RKO (cell line): ENCODE measurements around the gene HARS1.
A peak's percentile ranks its signal among the peaks of the same experiment; 100 is the strongest.
"Not testable (repeated sequence)": the region's sequence is repeated elsewhere in the genome, so short reads cannot be mapped to it uniquely, and the experiment has no call there.

Experiments
- DNase-seq: peaks from one replicate; pipeline ENCODE4 v3.0.0-alpha.2; 2016; ENCODE audit warnings: low spot score

Gene HARS1

GRCh38 chr5:140690941-140691924, at the start of gene HARS1, which contains the start of gene HARS2:
Gene HARS1, minus strand, starts transcription at chr5:140691370. Its CDS starts 66 bp downstream, at chr5:140691304.
Gene HARS2, plus strand, starts transcription at chr5:140691455. Its CDS starts 194 bp downstream, at chr5:140691649.
- peak; percentile 97 for DNase-seq

GRCh38 chr5:140737486-140737885, 46.3 kb upstream of the HARS1 start:
- no peak for DNase-seq

- DNase-seq, result peak; percentile 59
Measured at GRCh38 chr5:140734354-140734753, 43.2 kb upstream of the HARS1 start.

GRCh38 chr5:140733098-140733497, 41.9 kb upstream of the HARS1 start:
- no peak for DNase-seq

GRCh38 chr5:140725799-140726471, 34.8 kb upstream of the HARS1 start:
- peak; percentile 98 for DNase-seq

- not testable (repeated sequence) for DNase-seq
Measured at GRCh38 chr5:140721395-140721794, 30.2 kb upstream of the HARS1 start.

- DNase-seq, result peak; percentile 73
Measured at GRCh38 chr5:140720738-140721137, 29.6 kb upstream of the HARS1 start.

- no peak for DNase-seq
Measured at GRCh38 chr5:140718266-140718592, 27.1 kb upstream of the HARS1 start.

- not testable (repeated sequence) for DNase-seq
Measured at GRCh38 chr5:140716238-140716637, 25.1 kb upstream of the HARS1 start.

- DNase-seq, result no peak
Measured at GRCh38 chr5:140713562-140714094, 22.5 kb upstream of the HARS1 start.

GRCh38 chr5:140711794-140712193, 20.6 kb upstream of the HARS1 start:
- no peak for DNase-seq

GRCh38 chr5:140710899-140711552, 19.9 kb upstream of the HARS1 start:
- peak; percentile 99 for DNase-seq

- not testable (repeated sequence) for DNase-seq
Measured at GRCh38 chr5:140708787-140709186, 17.6 kb upstream of the HARS1 start.

GRCh38 chr5:140707812-140708211, 16.6 kb upstream of the HARS1 start:
- DNase-seq, result no peak

- peak; percentile 99 for DNase-seq
Measured at GRCh38 chr5:140700177-140701144, 9.3 kb upstream of the HARS1 start, which contains the start of gene ZMAT2. Gene ZMAT2, plus strand, starts transcription at chr5:140700447. Its CDS starts 14 bp downstream, at chr5:140700461.

- no peak for DNase-seq
Measured at GRCh38 chr5:140696891-140697492, 5.8 kb upstream of the HARS1 start.

GRCh38 chr5:140694276-140694675, 3.1 kb upstream of the HARS1 start:
- DNase-seq, result no peak

GRCh38 chr5:140690376-140690932, 716 bp downstream of the HARS1 start:
- peak; percentile 60 for DNase-seq

- DNase-seq, result no peak
Measured at GRCh38 chr5:140678993-140679392, 12.2 kb downstream of the HARS1 start.

GRCh38 chr5:140677947-140678346, 13.2 kb downstream of the HARS1 start:
- no peak for DNase-seq
